Activated naive CD8-positive, alpha-beta T cell treated with anti-CD3 and anti-CD28 coated beads, Interleukin-2, amount 10 ng/mL, durations not matched to agents 7 days and 5 days (primary cell): ENCODE measurements around the gene VIPAS39. TPM values are rescaled to one million over a fixed set of nuclear protein-coding genes. Genes with fewer than 3 reads are reported as not detected.

Experiments used
- ATAC-seq: fragments of 150-1000 bp; cut with Tn5 transposase; one replicate; pipeline ENCODE4 v1.10.0; 2021; ENCODE audit warnings: low read depth, moderate library complexity
- POLR2A ChIA-PET: fragments of 350-600 bp; sonication (Branson Sonifier 250); formaldehyde crosslinking; loops from one replicate; lab custom pipeline; 2021; ENCODE audit warnings: antibody characterized with exemption; lab: Charles Lee
- DNase-seq: peaks from one replicate; pipeline ENCODE4 v3.0.0; 2021
- H3K27ac Mint-ChIP-seq: one replicate; pipeline ENCODE4 v1.8.0; 2022; ENCODE audit warnings: mild to moderate bottlenecking, mixed read lengths
- H3K27me3 Mint-ChIP-seq: one replicate; pipeline ENCODE4 v1.8.0; 2022; ENCODE audit warnings: mild to moderate bottlenecking, moderate library complexity, mixed read lengths
- H3K36me3 Mint-ChIP-seq: one replicate; pipeline ENCODE4 v1.8.0; 2021; ENCODE audit warnings: mild to moderate bottlenecking, mixed read lengths
- H3K4me1 Mint-ChIP-seq: one replicate; pipeline ENCODE4 v1.8.0; 2021; ENCODE audit warnings: mixed read lengths
- H3K4me3 Mint-ChIP-seq: one replicate; pipeline ENCODE4 v1.8.0; 2022; ENCODE audit warnings: mild to moderate bottlenecking, moderate library complexity, mixed read lengths
- H3K9me3 Mint-ChIP-seq: one replicate; pipeline ENCODE4 v1.8.0; 2021; ENCODE audit warnings: mixed read lengths
- total RNA-seq, 2 experiments: library from RNA; stranded (reverse); gene quantifications; one replicate each; pipeline ENCODE4 v1.2.3, GENCODE V29; 2021

VIPAS39 gene
- 10 to 100 TPM; 19.2 to 19.6 TPM for total RNA-seq

DNA sequence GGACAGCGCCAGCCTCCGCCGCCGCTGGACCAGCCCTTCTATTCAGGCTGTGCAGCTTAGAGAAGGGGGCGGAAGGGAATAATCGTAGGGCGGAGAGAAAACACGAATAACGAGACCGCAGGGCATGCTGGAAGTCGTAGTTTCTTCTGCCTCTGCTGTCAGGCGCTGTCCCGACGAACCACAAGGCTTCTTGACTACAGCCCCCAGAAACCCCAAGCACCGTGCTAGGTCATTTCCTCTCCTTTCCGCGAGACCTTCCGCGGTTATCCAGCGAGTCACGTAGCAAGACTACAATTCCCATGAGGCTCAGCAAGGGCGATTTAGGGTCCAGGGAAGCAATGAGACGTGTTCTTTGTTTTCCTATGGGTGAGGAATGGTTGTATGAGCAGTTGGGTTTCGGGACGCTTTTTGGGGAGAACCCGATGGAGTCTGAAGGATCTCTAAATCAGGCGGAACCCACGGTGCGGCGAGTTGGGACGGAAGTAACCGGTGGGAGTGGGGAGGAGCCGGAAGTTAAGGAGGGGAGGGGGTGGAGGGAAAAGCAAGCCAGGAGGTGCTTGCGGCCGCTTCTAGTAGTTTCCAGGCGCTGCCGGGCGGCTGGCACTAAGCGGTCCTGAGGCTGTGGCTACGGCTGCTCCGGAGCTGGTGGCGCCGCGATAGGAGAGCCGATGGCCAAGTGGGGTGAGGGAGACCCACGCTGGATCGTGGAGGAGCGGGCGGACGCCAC, at the start of gene VIPAS39, which contains the start of gene AHSA1:
Gene VIPAS39 (minus strand): TSS at position 80 of the 727 bp plus-strand sequence. CDS start 3,499 bp downstream, outside the sequence.
Gene AHSA1 (plus strand): TSS at position 572 of the 727 bp plus-strand sequence. CDS start 97 bp downstream, at position 669.
- peak; percentile 92 for ATAC-seq
- Mint-ChIP-seq H3K9me3 (no peaks in the 10 kb centered on the region), H3K36me3 (peaks cover 26% of the 10 kb centered on the region), H3K27ac (peak within 1 kb of the TSS; percentile 100), H3K27me3 (no peaks in the 10 kb centered on the region), H3K4me3 (peak within 1 kb of the TSS; percentile 100), H3K4me1 (peaks cover 33% of the 10 kb centered on the region)
- POLR2A ChIA-PET = interaction anchor here (0.6 to 2.7 kb wide), 5 partner anchors 80 to 303 kb away, joined by 3 to 14 read pairs (median 5); partner anchors contain the start of genes GSTZ1, POMT2, SAMD15 and SNW1
- peak; percentile 84 for DNase-seq

DNA sequence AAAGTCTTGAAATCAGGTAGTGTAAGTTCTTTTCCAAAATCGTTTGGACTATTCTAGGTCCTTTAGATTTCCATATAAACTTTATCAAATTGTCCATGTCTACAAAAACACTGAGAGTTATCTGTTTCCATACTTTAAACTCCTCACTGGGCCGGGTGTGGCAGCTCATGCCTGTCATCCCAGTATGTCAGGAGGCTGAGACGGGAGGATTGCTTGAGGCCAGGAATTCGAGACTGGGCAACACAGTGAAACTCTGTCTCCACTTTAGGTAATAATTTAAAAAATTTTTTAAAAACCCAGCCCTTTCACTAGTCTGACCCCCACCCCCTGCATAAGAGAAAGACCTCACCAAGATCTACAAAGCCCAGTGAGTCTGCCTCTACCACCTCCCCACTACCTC, 47.6 kb upstream of the VIPAS39 start:
- Mint-ChIP-seq H3K4me3 (no peak overlapping the region), H3K27ac (no peak overlapping the region), H3K9me3 (peaks cover 1% of the 10 kb centered on the region), H3K36me3 (peaks cover 35% of the 10 kb centered on the region), H3K27me3 (peaks cover 15% of the 10 kb centered on the region), H3K4me1 (no peaks in the 10 kb centered on the region)
- POLR2A ChIA-PET = no interaction called here
- ATAC-seq = no peak
- DNase-seq = no peak

DNA sequence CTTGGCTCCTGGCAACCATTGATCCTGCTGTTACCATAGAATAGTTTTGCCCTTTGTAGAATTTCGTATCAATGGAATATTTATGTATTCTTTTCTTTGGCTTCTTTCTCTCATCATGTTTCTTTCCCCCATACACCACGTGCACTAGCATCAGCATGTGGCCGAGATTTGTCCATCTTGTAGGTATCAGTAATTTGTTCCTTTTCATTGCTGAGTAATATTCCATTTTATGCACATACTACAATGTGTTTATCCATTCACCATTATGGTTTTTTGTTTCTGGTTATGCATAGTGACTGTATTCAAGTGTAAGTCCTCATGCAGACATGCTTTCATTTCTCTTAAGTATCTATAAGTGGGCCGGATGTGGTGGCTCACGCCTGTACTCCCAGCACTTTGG, 45.7 kb upstream of the VIPAS39 start:
- DNase-seq (no peak), ATAC-seq (no peak)
- H3K4me3 Mint-ChIP-seq = no peak overlapping the region
- peaks cover 24% of the 10 kb centered on the region for H3K27me3 Mint-ChIP-seq
- H3K4me1 Mint-ChIP-seq = no peaks in the 10 kb centered on the region
- POLR2A ChIA-PET = no interaction called here
- peaks cover 1% of the 10 kb centered on the region for H3K9me3 Mint-ChIP-seq
- peaks cover 26% of the 10 kb centered on the region for H3K36me3 Mint-ChIP-seq
- H3K27ac Mint-ChIP-seq = no peak overlapping the region

DNA sequence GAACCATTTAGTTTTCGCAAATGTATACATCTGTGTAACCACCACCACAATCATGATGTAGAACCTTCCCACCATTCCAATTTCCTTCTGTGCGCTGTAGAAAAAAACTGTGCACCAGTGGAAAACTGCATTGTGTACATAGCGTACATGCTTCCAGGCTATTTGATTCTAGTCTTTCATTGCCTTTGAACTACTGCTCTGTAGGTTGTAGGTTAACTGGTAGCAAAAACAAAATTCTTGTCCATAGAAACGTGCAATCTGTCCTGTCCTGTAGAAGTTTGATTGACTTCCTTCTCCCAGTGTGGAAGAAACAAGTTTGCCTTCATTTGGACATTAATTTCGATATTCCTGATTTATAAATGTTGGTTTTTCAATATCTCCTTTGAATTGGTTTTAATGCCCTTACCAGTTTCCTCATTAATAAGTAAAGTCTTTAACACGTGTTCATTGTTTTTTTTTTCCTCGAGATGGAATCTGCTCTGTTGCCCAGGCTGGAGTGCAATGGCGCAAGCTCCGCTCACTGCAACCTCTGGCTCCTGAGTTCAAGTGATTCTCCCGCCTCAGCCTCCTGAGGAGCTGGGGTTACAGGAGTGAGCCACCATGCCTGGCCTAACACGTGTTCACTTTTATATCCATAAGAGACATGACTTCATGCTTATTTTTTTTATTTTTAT, 44.8 kb upstream of the VIPAS39 start:
- H3K9me3 Mint-ChIP-seq = peaks cover 1% of the 10 kb centered on the region
- peaks cover 19% of the 10 kb centered on the region for H3K36me3 Mint-ChIP-seq
- POLR2A ChIA-PET = no interaction called here
- no peak for DNase-seq
- H3K4me3 Mint-ChIP-seq = no peak overlapping the region
- no peak overlapping the region for H3K27ac Mint-ChIP-seq
- no peak for ATAC-seq
- H3K27me3 Mint-ChIP-seq = peaks cover 31% of the 10 kb centered on the region
- peaks cover 3% of the 10 kb centered on the region for H3K4me1 Mint-ChIP-seq

DNA sequence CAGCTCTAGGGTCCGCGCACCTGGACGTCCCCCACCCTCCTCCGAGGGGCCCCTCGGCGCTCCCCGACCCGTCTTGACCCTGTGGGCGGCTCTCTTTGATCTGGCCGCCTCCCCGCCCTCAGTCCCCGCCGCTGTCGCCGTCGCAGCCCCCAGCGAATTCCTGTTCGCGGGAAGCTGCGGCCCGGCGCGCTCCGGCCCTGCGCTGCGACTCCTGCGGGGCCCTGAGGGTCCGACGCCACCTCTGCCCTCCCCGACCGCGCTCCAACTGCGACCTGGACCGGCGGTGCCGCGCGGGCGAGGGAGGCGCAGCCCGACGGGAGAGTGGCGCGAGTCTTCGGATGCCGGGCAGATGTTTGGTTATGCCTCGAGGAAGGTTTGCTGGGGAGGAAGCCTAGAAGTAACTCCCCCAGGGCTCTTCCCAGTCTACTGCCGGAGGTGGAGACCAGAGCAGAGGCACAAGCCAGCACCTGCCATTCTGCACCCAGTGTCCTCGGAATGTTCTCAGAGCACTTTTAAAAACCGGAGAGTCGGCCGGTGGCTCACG, 41.7 kb upstream of the VIPAS39 start:
- POLR2A ChIA-PET = no interaction called here
- ATAC-seq (peak; percentile 20), DNase-seq (peak; percentile 40)
- Mint-ChIP-seq H3K4me1 (peaks cover 3% of the 10 kb centered on the region), H3K27me3 (peaks cover 48% of the 10 kb centered on the region), H3K9me3 (peaks cover 1% of the 10 kb centered on the region), H3K27ac (no peak overlapping the region), H3K36me3 (no peaks in the 10 kb centered on the region), H3K4me3 (peak overlapping the region; percentile 40)

DNA sequence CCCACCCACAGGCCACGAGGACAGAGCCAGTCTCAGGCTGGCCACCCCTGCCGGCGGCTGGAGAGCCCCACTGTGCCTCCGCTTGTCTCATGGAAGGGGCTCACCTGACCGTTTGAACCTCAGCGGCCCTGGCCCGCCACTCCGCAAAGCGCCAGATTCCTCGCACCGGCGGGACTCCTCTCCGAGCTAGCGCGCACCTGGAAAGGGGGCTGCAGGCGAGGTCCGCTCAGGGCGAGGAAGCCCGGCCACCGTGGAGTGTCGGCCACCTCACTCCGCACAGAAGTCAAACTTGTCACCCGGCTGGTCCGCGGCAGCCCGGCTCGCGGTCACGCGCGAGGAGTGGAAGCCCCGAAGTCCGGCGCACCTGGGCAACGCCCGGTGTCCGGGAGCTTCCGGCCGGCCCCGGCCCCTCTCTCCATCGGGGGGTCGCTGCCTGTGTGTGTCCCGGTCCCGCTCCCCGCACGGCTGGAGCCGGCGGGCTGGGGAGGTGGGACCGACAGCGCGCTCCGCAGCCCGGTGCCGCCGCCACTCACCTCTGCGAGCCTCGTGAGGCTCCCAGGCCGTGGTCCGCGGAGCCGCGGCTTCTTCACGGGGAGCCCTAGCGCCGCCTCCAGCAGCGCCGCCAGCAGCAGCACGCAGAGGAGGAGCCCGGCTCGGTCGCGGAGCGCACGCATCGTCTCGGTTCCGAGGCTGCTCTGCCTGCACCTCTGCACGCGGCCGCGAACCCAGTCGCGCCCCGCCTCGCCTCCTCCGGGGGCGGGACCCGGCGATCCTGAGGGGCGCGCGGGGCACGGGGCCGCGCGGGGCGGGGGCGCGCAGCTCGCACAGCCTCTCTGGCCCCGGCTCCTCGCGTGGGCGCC, 40.9 kb upstream of the VIPAS39 start, which contains the start of gene ISM2:
Gene ISM2 (minus strand): TSS at position 697 of the 860 bp plus-strand sequence. CDS start 23 bp downstream, at position 674.
- ATAC-seq = peak; percentile 91
- POLR2A ChIA-PET = no interaction called here

DNA sequence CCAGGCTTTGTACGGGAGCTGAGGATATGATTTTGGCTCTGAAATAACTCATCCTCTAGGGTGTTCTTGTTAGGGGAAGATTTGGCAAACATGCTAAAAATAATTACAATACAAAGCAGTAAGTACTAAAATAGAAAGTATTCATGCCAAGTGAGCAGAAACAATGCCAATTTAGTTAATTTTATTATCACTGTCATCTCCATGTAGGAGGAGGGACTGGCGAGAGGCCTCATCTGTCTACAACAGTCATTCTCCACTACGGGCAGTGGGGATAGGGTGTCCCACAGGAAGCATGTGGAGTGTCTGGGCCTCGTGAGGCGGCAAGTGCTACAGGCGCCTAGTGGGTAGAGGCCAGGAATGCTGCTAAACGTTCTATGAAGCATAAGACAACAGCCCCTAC, 37.9 kb upstream of the VIPAS39 start:
- POLR2A ChIA-PET = no interaction called here
- H3K27me3 Mint-ChIP-seq = peaks cover 36% of the 10 kb centered on the region
- peaks cover 3% of the 10 kb centered on the region for H3K4me1 Mint-ChIP-seq
- no peak overlapping the region for H3K27ac Mint-ChIP-seq
- no peaks in the 10 kb centered on the region for H3K36me3 Mint-ChIP-seq
- DNase-seq (no peak), ATAC-seq (no peak)
- no peak overlapping the region for H3K4me3 Mint-ChIP-seq
- H3K9me3 Mint-ChIP-seq = no peaks in the 10 kb centered on the region

More for the DNA sequence above, 40.9 kb upstream of the VIPAS39 start, which contains the start of gene ISM2:
- DNase-seq = peak; percentile 65
- Mint-ChIP-seq H3K9me3 (peaks cover 1% of the 10 kb centered on the region), H3K27ac (no peak within 1 kb of the TSS), H3K4me1 (peaks cover 3% of the 10 kb centered on the region), H3K4me3 (peak within 1 kb of the TSS; percentile 54), H3K36me3 (no peaks in the 10 kb centered on the region), H3K27me3 (peaks cover 48% of the 10 kb centered on the region)

DNA sequence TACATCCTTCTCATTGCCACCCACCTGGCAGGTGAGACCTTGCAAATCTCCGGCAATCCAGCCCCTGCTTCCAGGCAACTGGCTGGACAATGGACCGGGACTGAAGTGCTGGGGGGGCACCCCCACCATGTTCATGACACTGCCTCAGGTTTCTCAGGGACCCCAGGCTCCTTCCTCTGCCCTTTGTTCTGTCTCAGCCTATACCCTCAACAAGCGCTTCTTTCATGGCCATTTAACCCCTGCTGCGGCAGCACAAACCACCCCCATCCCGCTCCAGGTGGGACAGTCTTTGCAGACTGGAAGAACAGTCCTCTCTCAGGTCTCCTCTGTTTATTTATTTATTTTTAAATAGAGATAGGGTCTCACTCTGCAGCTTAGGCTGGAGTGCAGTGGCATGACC, 33.7 kb upstream of the VIPAS39 start:
- H3K4me1 Mint-ChIP-seq = no peaks in the 10 kb centered on the region
- H3K27ac Mint-ChIP-seq = no peak overlapping the region
- no peaks in the 10 kb centered on the region for H3K36me3 Mint-ChIP-seq
- ATAC-seq (no peak), DNase-seq (no peak)
- peaks cover 4% of the 10 kb centered on the region for H3K27me3 Mint-ChIP-seq
- POLR2A ChIA-PET = no interaction called here
- no peaks in the 10 kb centered on the region for H3K9me3 Mint-ChIP-seq
- H3K4me3 Mint-ChIP-seq = no peak overlapping the region

DNA sequence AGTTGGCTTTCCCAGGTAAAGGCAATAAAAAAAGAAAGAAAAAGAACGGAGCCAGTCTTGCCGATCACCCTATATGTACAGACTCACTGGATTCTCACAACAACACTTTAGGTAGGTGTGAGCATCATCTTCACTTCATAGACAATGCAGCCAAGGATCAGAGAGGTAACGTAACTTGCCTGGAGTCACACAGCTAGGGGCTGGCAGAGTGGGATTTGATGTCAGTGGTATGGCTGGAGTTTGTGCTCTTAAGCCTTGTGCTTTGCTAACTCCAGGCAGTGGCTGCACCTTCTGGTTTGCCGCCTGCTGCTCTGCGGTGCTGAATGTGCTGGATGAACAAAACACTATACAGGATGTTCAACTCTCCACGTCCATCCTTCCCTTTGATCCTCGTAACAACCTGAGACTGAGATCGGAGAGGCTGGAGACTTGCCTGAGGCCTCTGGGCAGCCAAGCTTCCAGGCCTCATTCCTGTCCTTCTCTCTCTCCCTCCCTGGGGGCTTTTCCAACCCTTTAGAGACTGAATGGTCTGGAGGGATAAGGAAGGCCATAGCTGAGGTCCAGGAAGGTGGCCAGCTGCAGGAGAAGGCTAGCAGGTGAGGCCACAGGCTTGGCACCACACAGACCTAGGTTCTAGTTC, 33.1 kb upstream of the VIPAS39 start:
- no peaks in the 10 kb centered on the region for H3K36me3 Mint-ChIP-seq
- no peaks in the 10 kb centered on the region for H3K4me1 Mint-ChIP-seq
- H3K9me3 Mint-ChIP-seq = no peaks in the 10 kb centered on the region
- POLR2A ChIA-PET = no interaction called here
- no peak for ATAC-seq
- no peak for DNase-seq
- H3K27me3 Mint-ChIP-seq = no peaks in the 10 kb centered on the region
- no peak overlapping the region for H3K4me3 Mint-ChIP-seq
- no peak overlapping the region for H3K27ac Mint-ChIP-seq

DNA sequence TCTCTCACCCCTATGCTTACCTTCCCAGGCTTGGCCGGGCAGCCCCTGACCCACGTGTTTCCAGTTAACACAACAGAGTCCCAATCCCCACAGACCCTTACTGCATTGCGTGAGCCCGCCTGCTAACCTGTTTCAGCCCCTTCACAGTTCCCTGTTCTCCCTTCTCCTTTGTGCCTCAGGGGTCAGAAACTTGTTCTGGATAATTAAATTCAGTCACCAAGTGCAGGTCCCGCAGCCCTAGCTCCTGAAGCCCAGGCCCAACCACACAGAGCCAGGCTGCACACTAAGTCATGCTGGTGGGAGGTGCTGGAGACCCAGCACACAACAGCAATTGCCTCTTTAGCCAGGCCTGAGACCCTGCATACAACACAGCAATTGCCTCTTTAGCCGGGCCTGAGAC, 31.6 kb upstream of the VIPAS39 start:
- ATAC-seq = no peak
- Mint-ChIP-seq H3K4me1 (no peaks in the 10 kb centered on the region), H3K27me3 (no peaks in the 10 kb centered on the region), H3K27ac (no peak overlapping the region), H3K9me3 (no peaks in the 10 kb centered on the region), H3K4me3 (no peak overlapping the region), H3K36me3 (no peaks in the 10 kb centered on the region)
- no peak for DNase-seq
- POLR2A ChIA-PET = no interaction called here

DNA sequence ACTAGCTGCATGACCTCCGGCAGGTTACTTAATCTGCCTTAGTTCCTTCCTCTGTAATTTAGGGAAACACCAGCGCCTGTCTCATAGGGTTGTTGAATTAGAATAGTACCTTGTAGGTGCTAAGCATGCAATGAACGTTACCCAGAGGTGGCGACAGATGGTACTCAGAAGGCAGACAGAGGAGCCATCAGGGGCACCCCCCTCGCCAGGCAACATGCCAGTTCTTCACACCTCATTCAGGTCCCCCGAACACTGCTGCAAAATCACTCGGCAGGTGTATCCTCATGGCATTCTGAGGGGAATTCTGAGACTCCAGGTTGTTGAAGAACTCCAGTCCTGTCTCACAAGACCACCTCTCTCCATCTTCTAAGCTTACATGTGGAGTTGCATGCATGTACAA, 31.2 kb upstream of the VIPAS39 start:
- H3K27ac Mint-ChIP-seq = no peak overlapping the region
- DNase-seq (no peak), ATAC-seq (no peak)
- no peaks in the 10 kb centered on the region for H3K9me3 Mint-ChIP-seq
- H3K4me1 Mint-ChIP-seq = no peaks in the 10 kb centered on the region
- H3K4me3 Mint-ChIP-seq = no peak overlapping the region
- POLR2A ChIA-PET = no interaction called here
- H3K36me3 Mint-ChIP-seq = no peaks in the 10 kb centered on the region
- no peaks in the 10 kb centered on the region for H3K27me3 Mint-ChIP-seq

DNA sequence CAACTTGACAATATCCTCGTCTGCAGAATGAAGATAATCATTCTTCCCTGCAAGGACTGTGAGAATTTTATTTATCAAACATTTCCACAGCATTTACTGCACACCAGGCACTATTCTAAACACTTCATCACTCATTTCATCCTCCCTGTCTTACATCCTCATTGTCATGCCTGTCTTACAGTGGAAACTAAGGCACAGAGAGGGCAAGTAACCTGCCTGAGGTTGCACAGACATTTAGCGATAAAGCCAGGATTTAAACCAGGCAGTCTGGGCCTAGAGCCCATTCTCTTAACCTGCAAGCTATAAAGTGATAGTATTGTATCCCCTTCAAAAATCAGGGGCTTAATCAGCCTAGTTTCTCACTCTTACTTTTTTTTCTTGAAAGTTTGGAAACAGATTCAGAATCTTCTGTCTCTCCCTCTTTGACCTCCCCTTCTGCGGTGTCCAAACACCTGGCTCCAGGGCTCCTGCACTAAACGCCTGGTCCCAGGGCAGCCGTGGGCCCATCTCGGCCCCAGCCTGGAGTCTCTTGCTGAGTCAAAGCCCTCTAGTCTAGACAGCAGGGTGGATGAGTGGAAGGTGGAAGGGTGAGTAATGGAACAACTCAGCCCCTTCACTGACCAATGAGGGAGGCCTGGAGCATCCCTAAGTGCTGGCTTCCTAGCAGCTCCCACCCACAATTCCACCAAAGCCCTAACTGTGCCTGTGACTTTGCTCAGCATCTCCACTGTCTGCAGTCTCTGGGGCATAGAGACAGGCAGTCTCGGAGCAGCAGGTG, 28.7 kb upstream of the VIPAS39 start:
- Mint-ChIP-seq H3K4me3 (no peak overlapping the region), H3K4me1 (no peaks in the 10 kb centered on the region), H3K9me3 (no peaks in the 10 kb centered on the region), H3K27ac (no peak overlapping the region), H3K27me3 (no peaks in the 10 kb centered on the region), H3K36me3 (no peaks in the 10 kb centered on the region)
- ATAC-seq (no peak), DNase-seq (no peak)
- POLR2A ChIA-PET = no interaction called here
